Thyroid gland (tissue), 4 donors: ENCODE data around the gene RAB28. TPM values are rescaled to one million over a fixed set of nuclear protein-coding genes. Genes with fewer than 3 reads are reported as not detected.
"Not testable (repeated sequence)": the region's sequence is repeated elsewhere in the genome, so short reads cannot be mapped to it uniquely, and the experiment has no call there.

Experiments
- DNase-seq, 2 donors: peaks; one replicate each; pipeline ENCODE4 v3.0.0-alpha.2; 2019
- H3K27ac ChIP-seq, 3 donors: fragments of 200-600 bp; sonication (generic); 1 replicate in 2 of 3; 2 replicates in 1 of 3; pipeline ENCODE4 v1.5.1; 2016 to 2019; ENCODE audit warnings: mild to moderate bottlenecking in 1 of 3, moderate library complexity in 1 of 3
- H3K27me3 ChIP-seq: fragments of 200-600 bp; sonication (generic); one replicate; pipeline ENCODE4 v1.5.1; 2019
- H3K36me3 ChIP-seq, 2 donors: fragments of 200-600 bp; sonication (generic); one replicate each; pipeline ENCODE4 v1.5.1; 2016 to 2019
- H3K4me1 ChIP-seq, 2 donors: fragments of 200-600 bp; sonication (generic); one replicate each; pipeline ENCODE4 v1.5.1; 2017 to 2019
- H3K4me3 ChIP-seq, 3 donors: fragments of 200-600 bp; sonication (generic); replicated peaks in 1 of 3; 1 replicate in 2 of 3; 2 replicates in 1 of 3; pipeline ENCODE4 v1.5.1; 2016; ENCODE audit warnings: mild to moderate bottlenecking in 1 of 3
- H3K9me3 ChIP-seq: fragments of 200-600 bp; sonication (generic); one replicate; pipeline ENCODE4 v1.5.1; 2017
- POLR2A ChIP-seq, 2 donors: fragments of 450-650 bp; IDR thresholded peaks; one replicate each; pipeline ENCODE4 v1.6.1; 2017; ENCODE audit warnings: antibody characterized with exemption in 2 of 2, mild to moderate bottlenecking in 2 of 2, moderate library complexity in 1 of 2
- WGBS, 2 donors: methylation state at CpG; one replicate each; pipeline ENCODE4 v1.1.5; 2017; 5-methylcytosine and 5-hydroxymethylcytosine counted together
- intact Hi-C: fragments of 100-400 bp; cut with DNase I; formaldehyde crosslinking; loops from one replicate; pipeline ENCODE4 v1.15.1; 2023
- total RNA-seq, 4 donors: library from RNA; depleted of rRNA; stranded (reverse); fragments of >200 nt; gene quantifications; one replicate each; pipeline ENCODE4 v1.2.3, GENCODE V29; 2016
- TF ChIP-seq, protein P1 (sequence below), 6 experiments: fragments of 200-600 bp in 3 of 6; fragments of 450-650 bp in 3 of 6; sonication (generic) in 3 of 6; IDR thresholded peaks; one replicate each; pipeline ENCODE4 v1.5.1; 2016 to 2019; ENCODE audit warnings: antibody characterized with exemption in 6 of 6, mild to moderate bottlenecking in 2 of 6, inconsistent platforms in 1 of 6, moderate library complexity in 1 of 6

RAB28 gene
- total RNA-seq, 4 donors from 2014 or later = 25.1 to 30.0 (median 25.4) TPM

DNA sequence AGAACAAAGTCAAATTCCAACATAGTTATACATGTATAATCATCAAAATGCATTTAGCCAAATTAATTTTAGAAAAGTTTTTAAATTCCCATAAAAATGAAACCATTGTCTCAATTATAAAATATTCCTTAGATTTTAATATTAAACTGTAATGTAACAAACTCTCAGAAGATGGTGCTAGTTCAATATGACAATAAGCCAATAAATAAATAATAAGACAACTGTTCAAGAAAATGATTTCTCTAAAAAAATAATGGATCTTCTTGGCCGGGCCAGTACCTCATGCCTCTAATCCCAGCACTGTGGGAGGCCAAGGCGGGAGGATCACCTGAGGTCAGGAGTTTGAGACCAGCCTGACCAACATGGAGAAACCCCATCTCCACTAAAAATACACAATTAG lies 80.3 kb downstream of the RAB28 start:
- WGBS, 2 donors = 90 to 94% methylated on average over 2 of the region's 2 CpGs
- H3K27me3 ChIP-seq = no peaks in the 10 kb centered on the region
- no peak for DNase-seq
- no peak overlapping the region for H3K27ac ChIP-seq
- no peaks in the 10 kb centered on the region for H3K4me1 ChIP-seq
- H3K9me3 ChIP-seq = no peaks in the 10 kb centered on the region
- H3K4me3 ChIP-seq = no peak overlapping the region
- TF ChIP-seq, protein P1, sequence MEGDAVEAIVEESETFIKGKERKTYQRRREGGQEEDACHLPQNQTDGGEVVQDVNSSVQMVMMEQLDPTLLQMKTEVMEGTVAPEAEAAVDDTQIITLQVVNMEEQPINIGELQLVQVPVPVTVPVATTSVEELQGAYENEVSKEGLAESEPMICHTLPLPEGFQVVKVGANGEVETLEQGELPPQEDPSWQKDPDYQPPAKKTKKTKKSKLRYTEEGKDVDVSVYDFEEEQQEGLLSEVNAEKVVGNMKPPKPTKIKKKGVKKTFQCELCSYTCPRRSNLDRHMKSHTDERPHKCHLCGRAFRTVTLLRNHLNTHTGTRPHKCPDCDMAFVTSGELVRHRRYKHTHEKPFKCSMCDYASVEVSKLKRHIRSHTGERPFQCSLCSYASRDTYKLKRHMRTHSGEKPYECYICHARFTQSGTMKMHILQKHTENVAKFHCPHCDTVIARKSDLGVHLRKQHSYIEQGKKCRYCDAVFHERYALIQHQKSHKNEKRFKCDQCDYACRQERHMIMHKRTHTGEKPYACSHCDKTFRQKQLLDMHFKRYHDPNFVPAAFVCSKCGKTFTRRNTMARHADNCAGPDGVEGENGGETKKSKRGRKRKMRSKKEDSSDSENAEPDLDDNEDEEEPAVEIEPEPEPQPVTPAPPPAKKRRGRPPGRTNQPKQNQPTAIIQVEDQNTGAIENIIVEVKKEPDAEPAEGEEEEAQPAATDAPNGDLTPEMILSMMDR (IDR thresholded peaks at IDR 0.05) = no peak
- no peak for TF ChIP-seq POLR2A (IDR thresholded peaks at IDR 0.05)
- intact Hi-C loops = no loop called here
- H3K36me3 ChIP-seq = no peaks in the 10 kb centered on the region

DNA sequence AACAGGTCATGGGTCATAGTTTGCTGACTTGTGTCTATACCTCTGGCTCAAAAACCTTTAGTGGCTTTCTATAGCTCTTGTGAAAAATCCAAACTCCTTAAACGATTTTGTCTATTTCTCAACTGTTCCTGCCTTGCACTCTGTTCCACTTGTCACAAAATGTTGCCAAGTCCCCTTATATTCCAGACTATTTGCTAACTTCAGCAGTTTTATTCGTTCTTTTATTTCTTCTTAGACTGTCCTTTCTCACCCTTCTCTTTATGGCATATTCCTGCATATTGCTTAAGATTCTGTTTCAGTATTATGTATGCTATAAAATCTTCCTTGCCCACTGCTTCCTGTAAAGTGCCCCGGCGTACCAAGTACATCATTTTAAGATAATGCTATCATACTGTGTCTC lies 80.8 kb downstream of the RAB28 start:
- Histone ChIP-seq H3K9me3 (no peaks in the 10 kb centered on the region), H3K4me3 (no peak overlapping the region), H3K27ac (no peak overlapping the region), H3K4me1 (no peaks in the 10 kb centered on the region), H3K36me3 (no peaks in the 10 kb centered on the region), H3K27me3 (no peaks in the 10 kb centered on the region)
- 80 to 81% methylated on average over 4 of the region's 4 CpGs for WGBS, 2 donors
- no peak for DNase-seq
- no peak for TF ChIP-seq POLR2A (IDR thresholded peaks at IDR 0.05)
- TF ChIP-seq, protein P1 (IDR thresholded peaks at IDR 0.05) = no peak
- intact Hi-C loops = no loop called here

DNA sequence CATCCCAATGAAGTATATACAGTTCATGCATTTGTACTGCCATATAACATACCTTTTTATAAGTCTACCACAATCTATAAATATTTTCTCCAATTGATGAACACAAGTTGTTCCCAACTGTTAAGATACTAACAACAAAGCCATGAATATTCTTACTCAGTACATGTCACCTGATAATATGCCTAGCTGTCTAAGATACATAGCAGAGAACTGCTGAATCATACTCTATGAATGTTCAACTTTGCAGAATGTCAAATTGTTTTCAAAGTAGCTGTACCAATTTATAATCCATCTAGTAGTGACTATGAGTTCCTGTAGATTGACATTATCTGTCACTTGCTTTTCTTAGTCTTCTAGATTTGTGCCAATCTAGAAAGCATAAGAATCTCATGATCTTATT lies 84.9 kb downstream of the RAB28 start:
- Histone ChIP-seq H3K9me3 (no peaks in the 10 kb centered on the region), H3K4me1 (no peaks in the 10 kb centered on the region), H3K4me3 (no peak overlapping the region), H3K27me3 (no peaks in the 10 kb centered on the region), H3K27ac (no peak overlapping the region), H3K36me3 (no peaks in the 10 kb centered on the region)
- intact Hi-C loops = no loop called here
- no peak for DNase-seq
- no peak for TF ChIP-seq POLR2A (IDR thresholded peaks at IDR 0.05)
- TF ChIP-seq, protein P1 (IDR thresholded peaks at IDR 0.05) = no peak

DNA sequence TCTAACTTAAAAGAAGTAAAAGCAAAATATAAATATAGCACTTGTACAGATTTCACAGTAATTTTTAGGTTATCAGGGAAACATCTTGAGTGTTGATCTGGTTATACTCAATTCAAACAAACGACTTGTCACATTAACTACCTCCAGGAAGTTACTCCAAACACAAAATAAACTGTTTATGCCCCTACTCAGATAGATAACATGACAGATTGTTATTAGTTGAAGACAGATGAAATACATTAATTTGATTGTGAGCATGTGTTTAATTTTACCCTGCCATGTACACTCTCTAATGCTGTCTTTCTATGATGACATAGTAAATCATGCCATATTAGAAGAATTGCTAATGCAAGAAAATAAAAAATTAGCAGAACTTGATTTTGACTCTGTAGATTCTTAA lies 88.0 kb downstream of the RAB28 start:
- no peaks in the 10 kb centered on the region for H3K9me3 ChIP-seq
- intact Hi-C loops = no loop called here
- no peaks in the 10 kb centered on the region for H3K36me3 ChIP-seq
- no peaks in the 10 kb centered on the region for H3K4me1 ChIP-seq
- H3K27ac ChIP-seq = no peak overlapping the region
- DNase-seq = no peak
- H3K27me3 ChIP-seq = no peaks in the 10 kb centered on the region
- H3K4me3 ChIP-seq = no peak overlapping the region
- TF ChIP-seq, protein P1 (IDR thresholded peaks at IDR 0.05) = no peak
- TF ChIP-seq POLR2A (IDR thresholded peaks at IDR 0.05) = no peak
- WGBS, 2 donors = 69 to 80% methylated on average over 1 of the region's 1 CpG

DNA sequence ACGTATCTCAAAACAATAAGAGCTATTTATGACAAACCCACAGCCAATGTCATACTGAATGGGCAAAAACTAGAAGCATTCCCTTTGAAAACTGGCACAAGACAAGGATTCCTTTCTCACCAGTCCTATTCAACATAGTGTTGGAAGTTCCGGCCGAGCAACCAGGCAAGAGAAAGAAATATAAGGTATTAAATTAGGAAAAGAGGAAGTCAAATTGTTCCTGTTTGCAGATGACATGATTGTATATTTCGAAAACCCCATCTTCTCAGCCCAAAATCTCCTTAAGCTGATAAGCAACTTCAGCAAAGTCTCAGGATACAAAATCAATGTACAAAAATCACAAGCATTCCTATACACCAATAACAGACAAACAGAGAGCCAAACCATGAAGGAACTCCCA lies 94.2 kb downstream of the RAB28 start:
- H3K27me3 ChIP-seq, H3K36me3 ChIP-seq, DNase-seq, H3K9me3 ChIP-seq, H3K4me1 ChIP-seq, intact Hi-C loops, H3K4me3 ChIP-seq, H3K27ac ChIP-seq: not testable (repeated sequence)
- 90% methylated on average over 4 of the region's 4 CpGs for WGBS, 2 donors
